Small intestine (tissue), 7 donors: ENCODE measurements around the gene MMP7. TPM values are rescaled to one million over a fixed set of nuclear protein-coding genes. Genes with fewer than 3 reads are reported as not detected.
A peak's percentile ranks its signal among the peaks of the same experiment; 100 is the strongest.
"Not testable (repeated sequence)": the region's sequence is repeated elsewhere in the genome, so short reads cannot be mapped to it uniquely, and the experiment has no call there.

Experiments used
- DNase-seq, 2 donors: peaks; one replicate each; pipeline versions ENCODE4 v3.0.0 to v3.0.0-alpha.2; 2013
- FAIRE-seq: peaks from 2 replicates; lab custom pipeline; 2012; peaks lifted over from hg19 to GRCh38; lab: Jason Lieb, UNC
- H3K27ac ChIP-seq, 3 donors: one replicate each; pipeline ENCODE4 v1.5.1; 2013; ENCODE audit warnings: low read length in 2 of 3, mild to moderate bottlenecking in 2 of 3, control low read depth in 1 of 3, inconsistent platforms in 1 of 3, low read depth in 1 of 3, moderate library complexity in 1 of 3
- H3K27me3 ChIP-seq, 3 donors: one replicate each; pipeline ENCODE4 v1.6.1; 2013; ENCODE audit warnings: low read length in 3 of 3, inconsistent platforms in 1 of 3; ENCODE audit not compliant: control insufficient read depth in 3 of 3, insufficient read depth in 3 of 3
- H3K36me3 ChIP-seq, 3 donors: one replicate each; pipeline ENCODE4 v1.6.1; 2013; ENCODE audit warnings: low read length in 3 of 3, inconsistent platforms in 1 of 3, low read depth in 1 of 3, mild to moderate bottlenecking in 1 of 3, moderate library complexity in 1 of 3; ENCODE audit not compliant: control insufficient read depth in 3 of 3, insufficient read depth in 2 of 3
- H3K4me1 ChIP-seq, 3 donors: one replicate each; pipeline ENCODE4 v1.6.1; 2013; ENCODE audit warnings: low read length in 2 of 3, inconsistent platforms in 1 of 3, low read depth in 1 of 3, mild to moderate bottlenecking in 1 of 3, moderate library complexity in 1 of 3; ENCODE audit not compliant: control insufficient read depth in 3 of 3, insufficient read depth in 2 of 3
- H3K4me3 ChIP-seq, 3 donors: one replicate each; pipeline ENCODE4 v1.5.1; 2013; ENCODE audit warnings: low read length in 3 of 3, control low read depth in 1 of 3, inconsistent platforms in 1 of 3, low read depth in 1 of 3, mild to moderate bottlenecking in 1 of 3, moderate library complexity in 1 of 3
- H3K9me3 ChIP-seq, 2 donors: one replicate each; pipeline ENCODE4 v1.6.1; 2013; ENCODE audit warnings: low read depth in 1 of 2, low read length in 1 of 2; ENCODE audit not compliant: control insufficient read depth in 2 of 2, insufficient read depth in 1 of 2
- WGBS, 3 donors: extraction: QIAGEN DNeasy Blood & Tissue Kit; methylation state at CpG; one replicate each; pipeline ENCODE4 v1.1.7; 2013; 5-methylcytosine and 5-hydroxymethylcytosine counted together
- polyA plus RNA-seq, 4 donors: library from polyadenylated mRNA; stranded (reverse) in 3 of 4; unstranded in 1 of 4; fragments of 200-250 nt in 3 of 4; fragments of 120-200 nt in 1 of 4; gene quantifications; one replicate each; pipeline versions ENCODE4 v1.2.1 to v1.2.3, GENCODE V29; 2013
- donor health status: healthy with polysubstance abuse.
- donor health status: control.
- donor health status: control.
- donor health status: Bipolar disorder and iron deficiency.
- donor health status: healthy.

The MMP7 gene
- polyA plus RNA-seq, 4 donors, result 0.36 TPM; not detected in 3

GRCh38 chr11:102520514-102520913, 10.0 kb downstream of the MMP7 start:
- Histone ChIP-seq H3K27ac (no peak overlapping the region), H3K27me3 (peaks cover 0 to 3% (median 0%) of the 10 kb centered on the region in 3 donors), H3K4me1 (no peaks in the 10 kb centered on the region), H3K9me3 (no peaks in the 10 kb centered on the region), H3K36me3 (no peaks in the 10 kb centered on the region), H3K4me3 (no peak overlapping the region)
- DNase-seq (no peak), FAIRE-seq (no peak)

- no peak for FAIRE-seq
- no peaks in the 10 kb centered on the region for H3K4me1 ChIP-seq
- 88 to 98% (median 88%) methylated on average over 3 of the region's 3 CpGs for WGBS, 3 donors
Observed at GRCh38 chr11:102518296-102519094, 12.1 kb downstream of the MMP7 start.

GRCh38 chr11:102517670-102518069, 12.9 kb downstream of the MMP7 start:
- WGBS, 3 donors, result 83 to 92% (median 84%) methylated on average over 3 of the region's 3 CpGs
- H3K4me1 ChIP-seq, result no peaks in the 10 kb centered on the region
- H3K27ac ChIP-seq, result no peak overlapping the region
- H3K9me3 ChIP-seq, result no peaks in the 10 kb centered on the region
- no peak overlapping the region for H3K4me3 ChIP-seq
- H3K27me3 ChIP-seq, result peaks cover 0 to 3% (median 0%) of the 10 kb centered on the region in 3 donors
- FAIRE-seq, result no peak
- no peaks in the 10 kb centered on the region for H3K36me3 ChIP-seq
- DNase-seq, result no peak

More at GRCh38 chr11:102518296-102519094, 12.1 kb downstream of the MMP7 start:
- Histone ChIP-seq H3K4me3 (no peak overlapping the region), H3K27ac (no peak overlapping the region), H3K36me3 (no peaks in the 10 kb centered on the region), H3K27me3 (peaks cover 0 to 3% (median 0%) of the 10 kb centered on the region in 3 donors), H3K9me3 (no peaks in the 10 kb centered on the region)
- no peak for DNase-seq

GRCh38 chr11:102516179-102516578, 14.4 kb downstream of the MMP7 start:
- H3K4me1 ChIP-seq, result no peaks in the 10 kb centered on the region
- no peaks in the 10 kb centered on the region for H3K36me3 ChIP-seq
- no peak overlapping the region for H3K27ac ChIP-seq
- 95 to 98% (median 95%) methylated on average over 4 of the region's 4 CpGs for WGBS, 3 donors
- peaks cover 0 to 3% (median 0%) of the 10 kb centered on the region in 3 donors for H3K27me3 ChIP-seq
- H3K9me3 ChIP-seq, result no peaks in the 10 kb centered on the region
- no peak overlapping the region for H3K4me3 ChIP-seq
- no peak for FAIRE-seq
- no peak for DNase-seq

GRCh38 chr11:102513869-102514268, 16.7 kb downstream of the MMP7 start:
- 18 to 36% (median 33%) methylated on average over 3 of the region's 3 CpGs for WGBS, 3 donors
- no peak overlapping the region for H3K27ac ChIP-seq
- H3K36me3 ChIP-seq, result no peaks in the 10 kb centered on the region
- H3K4me3 ChIP-seq, result no peak overlapping the region
- no peaks in the 10 kb centered on the region for H3K9me3 ChIP-seq
- peak in 1 of 2 donors; percentile 74 for DNase-seq
- no peak for FAIRE-seq
- no peaks in the 10 kb centered on the region for H3K27me3 ChIP-seq
- H3K4me1 ChIP-seq, result no peaks in the 10 kb centered on the region

GRCh38 chr11:102510439-102511135, 20.0 kb downstream of the MMP7 start:
- no peak for FAIRE-seq
- H3K4me3 ChIP-seq, result no peak overlapping the region
- 81 to 86% (median 86%) methylated on average over 5 of the region's 5 CpGs for WGBS, 3 donors
- H3K36me3 ChIP-seq, result no peaks in the 10 kb centered on the region
- H3K9me3 ChIP-seq, result no peaks in the 10 kb centered on the region
- no peak overlapping the region for H3K27ac ChIP-seq
- DNase-seq, result no peak
- no peaks in the 10 kb centered on the region for H3K4me1 ChIP-seq
- no peaks in the 10 kb centered on the region for H3K27me3 ChIP-seq

GRCh38 chr11:102502831-102503230, 27.7 kb downstream of the MMP7 start:
- H3K27me3 ChIP-seq, H3K9me3 ChIP-seq, H3K4me3 ChIP-seq, FAIRE-seq, H3K36me3 ChIP-seq, H3K4me1 ChIP-seq, H3K27ac ChIP-seq, DNase-seq: not testable (repeated sequence)
- WGBS, 3 donors, result 83 to 95% (median 92%) methylated on average over 3 of the region's 3 CpGs

GRCh38 chr11:102500829-102501228, 29.7 kb downstream of the MMP7 start:
- no peaks in the 10 kb centered on the region for H3K27me3 ChIP-seq
- FAIRE-seq (no peak), DNase-seq (no peak)
- no peak overlapping the region for H3K27ac ChIP-seq
- no peak overlapping the region for H3K4me3 ChIP-seq
- WGBS, 3 donors, result 69 to 83% (median 80%) methylated on average over 2 of the region's 2 CpGs
- no peaks in the 10 kb centered on the region for H3K4me1 ChIP-seq
- no peaks in the 10 kb centered on the region for H3K9me3 ChIP-seq
- H3K36me3 ChIP-seq, result no peaks in the 10 kb centered on the region
